Esophagus muscularis mucosa (tissue), 4 donors: Measurements from ENCODE around the gene PIP4K2B.

Experiments
- EP300 ChIP-seq: sonication (generic); formaldehyde crosslinking; IDR thresholded peaks from one replicate; pipeline ENCODE4 v1.6.1; 2017; ENCODE audit warnings: antibody characterized with exemption
- POLR2A ChIP-seq: fragments of 450-650 bp; IDR thresholded peaks from one replicate; pipeline ENCODE4 v1.6.1; 2017; ENCODE audit warnings: antibody characterized with exemption, moderate library complexity, mild to moderate bottlenecking, low read depth
- TF ChIP-seq, protein P1 (sequence below), 3 experiments: fragments of 200-600 bp in 2 of 3; fragments of 450-650 bp in 1 of 3; sonication (generic) in 2 of 3; IDR thresholded peaks; one replicate each; pipeline ENCODE4 v1.5.1; 2017 to 2019; ENCODE audit warnings: antibody characterized with exemption in 3 of 3, mild to moderate bottlenecking in 2 of 3, moderate library complexity in 1 of 3

GRCh38 chr17:38721802-38722201 is 77.6 kb downstream of the PIP4K2B start:
- TF ChIP-seq, protein P1, sequence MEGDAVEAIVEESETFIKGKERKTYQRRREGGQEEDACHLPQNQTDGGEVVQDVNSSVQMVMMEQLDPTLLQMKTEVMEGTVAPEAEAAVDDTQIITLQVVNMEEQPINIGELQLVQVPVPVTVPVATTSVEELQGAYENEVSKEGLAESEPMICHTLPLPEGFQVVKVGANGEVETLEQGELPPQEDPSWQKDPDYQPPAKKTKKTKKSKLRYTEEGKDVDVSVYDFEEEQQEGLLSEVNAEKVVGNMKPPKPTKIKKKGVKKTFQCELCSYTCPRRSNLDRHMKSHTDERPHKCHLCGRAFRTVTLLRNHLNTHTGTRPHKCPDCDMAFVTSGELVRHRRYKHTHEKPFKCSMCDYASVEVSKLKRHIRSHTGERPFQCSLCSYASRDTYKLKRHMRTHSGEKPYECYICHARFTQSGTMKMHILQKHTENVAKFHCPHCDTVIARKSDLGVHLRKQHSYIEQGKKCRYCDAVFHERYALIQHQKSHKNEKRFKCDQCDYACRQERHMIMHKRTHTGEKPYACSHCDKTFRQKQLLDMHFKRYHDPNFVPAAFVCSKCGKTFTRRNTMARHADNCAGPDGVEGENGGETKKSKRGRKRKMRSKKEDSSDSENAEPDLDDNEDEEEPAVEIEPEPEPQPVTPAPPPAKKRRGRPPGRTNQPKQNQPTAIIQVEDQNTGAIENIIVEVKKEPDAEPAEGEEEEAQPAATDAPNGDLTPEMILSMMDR (IDR thresholded peaks at IDR 0.05): no peak
- TF ChIP-seq POLR2A (no peak), EP300 (no peak)
